Endometrium (tissue), 2 donors: ENCODE measurements around the gene MIF.
A peak's percentile ranks its signal among the peaks of the same experiment; 100 is the strongest.
"Not testable (repeated sequence)": the region's sequence is repeated elsewhere in the genome, so short reads cannot be mapped to it uniquely, and the experiment has no call there.

Source experiments
- FAIRE-seq: peaks from 2 replicates; lab custom pipeline; 2012; peaks lifted over from hg19 to GRCh38; lab: Jason Lieb, UNC
- donor health status: control.
- donor health status: control.

The MIF gene

DNA sequence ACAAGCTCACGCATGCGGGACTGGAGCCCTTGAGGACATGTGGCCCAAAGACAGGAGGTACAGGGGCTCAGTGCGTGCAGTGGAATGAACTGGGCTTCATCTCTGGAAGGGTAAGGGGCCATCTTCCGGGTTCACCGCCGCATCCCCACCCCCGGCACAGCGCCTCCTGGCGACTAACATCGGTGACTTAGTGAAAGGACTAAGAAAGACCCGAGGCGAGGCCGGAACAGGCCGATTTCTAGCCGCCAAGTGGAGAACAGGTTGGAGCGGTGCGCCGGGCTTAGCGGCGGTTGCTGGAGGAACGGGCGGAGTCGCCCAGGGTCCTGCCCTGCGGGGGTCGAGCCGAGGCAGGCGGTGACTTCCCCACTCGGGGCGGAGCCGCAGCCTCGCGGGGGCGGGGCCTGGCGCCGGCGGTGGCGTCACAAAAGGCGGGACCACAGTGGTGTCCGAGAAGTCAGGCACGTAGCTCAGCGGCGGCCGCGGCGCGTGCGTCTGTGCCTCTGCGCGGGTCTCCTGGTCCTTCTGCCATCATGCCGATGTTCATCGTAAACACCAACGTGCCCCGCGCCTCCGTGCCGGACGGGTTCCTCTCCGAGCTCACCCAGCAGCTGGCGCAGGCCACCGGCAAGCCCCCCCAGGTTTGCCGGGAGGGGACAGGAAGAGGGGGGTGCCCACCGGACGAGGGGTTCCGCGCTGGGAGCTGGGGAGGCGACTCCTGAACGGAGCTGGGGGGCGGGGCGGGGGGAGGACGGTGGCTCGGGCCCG, at the start of gene MIF:
Gene MIF (plus strand): TSS at position 439 of the 765 bp plus-strand sequence. CDS start 92 bp downstream, at position 531.
- FAIRE-seq: no peak

GRCh38 chr22:23844739-23845202, 49.4 kb upstream of the MIF start:
- no peak for FAIRE-seq

DNA sequence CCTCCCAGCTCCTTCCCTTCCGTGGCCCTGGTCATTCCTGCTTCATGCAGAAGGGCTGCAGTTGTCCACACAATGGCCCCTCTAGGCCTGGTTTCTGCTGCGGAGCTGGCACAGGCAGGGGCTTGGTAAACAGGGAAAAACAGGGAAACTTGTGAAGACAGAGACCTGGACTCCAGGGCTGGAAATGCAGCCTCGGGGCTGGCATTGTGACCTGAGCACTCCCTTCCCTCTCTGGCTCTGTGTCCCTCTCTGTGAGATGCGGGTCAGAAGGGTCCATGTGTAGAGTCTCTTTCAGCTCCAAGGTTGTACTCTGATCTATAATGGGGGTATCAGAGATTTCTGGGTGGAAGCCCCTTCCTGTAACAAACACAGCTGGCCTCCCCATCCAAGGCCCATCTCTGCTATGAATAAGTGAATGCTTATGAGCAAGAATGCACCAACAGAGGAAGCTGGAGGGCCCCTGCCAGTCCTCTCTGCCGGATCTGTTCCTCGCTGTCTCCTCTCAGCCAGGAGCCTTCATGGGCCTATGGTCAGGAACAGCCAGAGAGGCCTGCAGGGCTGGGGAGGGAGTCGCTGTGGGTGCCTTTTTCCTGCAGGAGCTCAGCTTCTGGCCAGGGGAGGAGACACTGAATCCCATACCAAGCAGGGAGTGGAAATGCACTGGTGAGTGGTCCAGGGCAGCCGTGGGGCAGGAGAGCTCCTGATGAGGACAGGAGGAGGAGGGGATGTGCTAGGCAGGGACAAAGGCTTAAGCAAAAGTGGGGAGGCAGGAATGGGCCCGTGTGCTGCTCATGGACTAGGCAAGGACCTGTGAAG, 48.7 kb upstream of the MIF start:
- FAIRE-seq: no peak

GRCh38 chr22:23846081-23846469, 48.1 kb upstream of the MIF start:
- no peak for FAIRE-seq

- FAIRE-seq: no peak
Observed at GRCh38 chr22:23847310-23847920, 46.8 kb upstream of the MIF start.

- no peak for FAIRE-seq
Observed at GRCh38 chr22:23847991-23848864, 46.0 kb upstream of the MIF start.

- no peak for FAIRE-seq
Observed at GRCh38 chr22:23849009-23850006, 44.9 kb upstream of the MIF start.

DNA sequence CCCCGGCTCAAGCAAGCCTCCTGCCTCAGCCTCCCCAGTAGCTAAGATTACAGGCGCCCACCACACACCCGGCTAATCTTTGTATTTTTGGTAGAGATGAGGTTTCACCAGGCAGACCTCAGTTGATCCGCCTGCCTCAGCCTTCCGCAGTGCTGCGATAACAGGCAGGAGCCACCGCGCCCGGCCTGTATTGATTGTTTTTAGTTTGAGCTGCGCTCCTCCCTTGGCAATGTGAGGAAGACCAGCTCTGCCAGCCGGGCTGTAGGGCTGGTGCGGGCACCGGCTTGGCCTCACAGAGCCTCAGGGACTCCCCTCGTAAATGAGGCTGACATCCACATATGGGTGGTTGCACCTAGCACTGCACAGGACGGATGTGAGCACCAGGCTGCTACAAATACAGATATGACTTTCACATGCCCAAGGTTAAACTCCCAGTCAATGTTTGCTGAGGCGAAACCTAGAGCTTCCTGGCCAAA, 44.0 kb upstream of the MIF start:
- no peak for FAIRE-seq

- no peak for FAIRE-seq
Observed at GRCh38 chr22:23856721-23857605, 37.2 kb upstream of the MIF start.

DNA sequence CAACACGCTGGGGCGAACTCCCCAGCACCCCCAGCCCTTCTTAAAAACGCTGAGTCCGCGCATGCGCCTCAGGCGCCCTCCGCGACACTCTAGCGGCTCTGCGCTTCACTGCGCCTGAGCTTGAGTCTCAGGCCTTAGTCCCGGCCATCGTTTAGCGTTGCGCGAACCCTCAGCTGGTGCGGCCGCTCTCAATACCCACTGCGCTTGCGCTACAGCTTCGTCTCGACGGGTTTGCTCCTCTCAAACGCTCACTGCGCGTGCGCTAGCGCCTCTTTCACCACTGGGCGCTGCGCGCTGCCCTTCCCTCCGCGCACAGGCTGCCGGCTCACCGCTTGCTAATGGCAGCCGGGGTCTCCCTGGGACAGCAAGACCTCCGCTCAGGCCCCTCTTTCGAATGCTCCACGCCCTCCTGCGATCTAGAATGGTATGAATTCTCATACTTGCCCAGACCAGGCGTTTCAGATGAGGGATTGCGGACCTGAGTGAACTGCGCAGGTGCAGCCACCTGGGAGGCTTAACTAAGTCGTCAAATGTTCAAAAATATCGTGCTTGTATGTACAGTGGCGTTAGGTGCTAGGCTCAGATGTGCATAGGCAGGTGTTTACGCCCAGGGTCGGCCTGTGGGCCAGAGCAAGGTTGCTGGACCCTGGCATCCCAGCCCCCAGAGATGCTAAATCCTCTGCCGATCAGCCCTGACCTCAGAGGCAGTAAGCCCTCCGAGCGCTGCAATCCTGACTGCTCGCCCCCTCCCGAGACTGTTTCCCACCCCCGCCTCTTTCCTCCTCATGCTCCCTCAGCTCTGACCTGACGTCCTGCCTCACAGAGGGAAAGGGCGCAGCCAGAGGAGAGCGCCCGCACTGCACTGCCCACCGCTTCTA, 36.3 kb upstream of the MIF start, which contains the start of gene SLC2A11:
Gene SLC2A11 (plus strand): TSS at position 270 of the 878 bp plus-strand sequence. CDS start 125 bp downstream, at position 395.
- peak; percentile 37 for FAIRE-seq

DNA sequence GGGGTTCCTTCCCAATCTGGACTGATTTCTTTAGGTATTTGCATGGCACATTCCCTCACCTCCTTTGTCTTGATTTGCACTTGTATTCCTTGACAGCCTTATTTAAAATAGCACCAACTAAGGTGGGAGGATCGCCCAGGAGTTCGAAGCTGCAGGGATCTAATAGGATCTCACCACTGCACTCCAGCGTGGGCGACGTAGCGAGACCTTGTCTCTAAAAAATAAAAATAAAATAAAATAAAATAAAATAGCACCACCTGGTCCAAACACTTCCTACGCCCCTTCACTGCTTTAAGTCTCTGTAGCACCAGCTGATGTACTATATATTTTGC, 35.7 kb upstream of the MIF start:
- FAIRE-seq: no peak

- no peak for FAIRE-seq
Observed at GRCh38 chr22:23859201-23859600, 35.0 kb upstream of the MIF start.

DNA sequence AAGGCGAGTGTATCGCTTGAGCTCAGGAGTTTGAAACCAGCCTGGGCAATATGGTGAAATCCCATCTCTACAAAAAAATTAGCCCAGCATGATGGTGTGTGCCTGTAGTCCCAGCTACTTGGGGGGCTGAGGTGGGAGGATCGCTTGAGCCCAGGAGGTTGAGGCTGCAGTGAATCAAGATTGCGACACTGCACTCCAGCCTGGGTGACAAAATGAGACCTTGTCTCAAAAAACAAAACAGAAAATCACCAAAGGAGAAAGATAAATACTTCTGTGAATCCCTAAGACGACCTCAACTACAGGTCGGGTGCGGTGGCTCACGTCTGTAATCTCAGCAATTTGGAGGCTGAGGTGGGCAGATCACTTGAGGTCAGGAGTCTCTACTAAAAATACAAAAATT, 34.0 kb upstream of the MIF start:
- FAIRE-seq: not testable (repeated sequence)

- no peak for FAIRE-seq
Observed at GRCh38 chr22:23862103-23862502, 32.1 kb upstream of the MIF start.

DNA sequence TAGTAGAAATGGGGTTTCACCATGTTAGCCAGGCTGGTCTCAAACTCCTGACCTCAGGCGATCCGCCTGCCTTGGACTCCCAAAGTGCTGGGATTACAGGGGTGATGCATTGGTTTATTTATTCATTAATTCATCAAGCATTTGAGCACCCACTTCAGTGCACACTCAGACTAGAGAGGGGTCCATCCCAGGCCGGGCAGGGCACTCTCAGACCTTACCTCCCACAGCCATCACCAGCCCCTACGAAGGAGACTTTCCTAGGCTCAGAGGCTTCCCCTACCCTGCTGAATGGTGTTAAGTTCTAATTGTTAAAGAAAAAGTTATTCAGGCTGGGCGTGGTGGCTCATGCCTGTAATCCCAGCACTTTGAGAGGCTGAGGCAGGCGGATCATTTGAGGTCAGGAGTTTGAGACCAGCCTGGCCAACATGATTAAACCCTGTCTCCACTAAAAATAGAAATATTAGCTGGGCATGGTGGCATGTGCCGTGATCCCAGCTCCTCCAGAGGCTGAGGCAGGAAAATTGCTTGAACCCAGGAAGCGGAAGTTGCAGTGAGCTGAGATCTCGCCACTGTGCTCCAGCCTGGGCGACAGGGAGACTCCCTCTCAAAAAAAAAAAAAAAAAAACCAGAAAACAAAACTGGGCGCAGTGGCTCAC, 29.6 kb upstream of the MIF start:
- not testable (repeated sequence) for FAIRE-seq

GRCh38 chr22:23868580-23868979, 25.6 kb upstream of the MIF start:
- FAIRE-seq: no peak

DNA sequence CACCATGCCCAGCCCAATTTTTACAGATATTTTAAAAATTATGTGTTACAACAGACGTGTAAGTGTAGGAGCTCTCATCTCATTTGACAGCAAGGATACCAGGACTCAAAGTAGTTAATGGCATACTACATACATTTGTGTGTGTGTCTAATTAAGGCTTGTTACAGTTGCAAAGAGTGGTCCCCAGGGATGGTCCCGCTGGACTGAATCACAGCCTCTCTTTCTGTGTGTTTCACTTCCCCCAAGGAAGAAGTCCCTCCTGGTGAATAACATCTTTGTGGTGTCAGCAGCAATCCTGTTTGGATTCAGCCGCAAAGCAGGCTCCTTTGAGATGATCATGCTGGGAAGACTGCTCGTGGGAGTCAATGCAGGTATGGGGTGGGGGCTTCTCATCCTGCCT, 19.3 kb upstream of the MIF start:
- FAIRE-seq: no peak

GRCh38 chr22:23875801-23876200, 18.4 kb upstream of the MIF start:
- FAIRE-seq: no peak
